HepG2 (cell line): ENCODE data around the gene GRB7. TPM values are rescaled to one million over a fixed set of nuclear protein-coding genes. Genes with fewer than 3 reads are reported as not detected.

Source experiments
- AKAP8 ChIP-seq: sonication (generic); formaldehyde crosslinking; IDR thresholded peaks from 2 replicates; pipeline ENCODE4 v1.5.1; 2020; ENCODE audit warnings: mild to moderate bottlenecking, missing genetic modification reagents
- CCAR2 ChIP-seq: fragments of 200-400 bp; formaldehyde crosslinking; optimal IDR thresholded peaks from 2 replicates; pipeline ENCODE3; 2018; ENCODE audit warnings: low read depth, mild to moderate bottlenecking, low read length, moderate library complexity
- ETV6 ChIP-seq: sonication (generic); formaldehyde crosslinking; conservative IDR thresholded peaks from 2 replicates; pipeline ENCODE4 v1.4.0; 2020; ENCODE audit warnings: missing genetic modification reagents
- FLYWCH1 ChIP-seq: sonication (generic); formaldehyde crosslinking; IDR thresholded peaks from 2 replicates; pipeline ENCODE4 v1.8.1; 2023; ENCODE audit warnings: mild to moderate bottlenecking, missing genetic modification reagents
- GABPB1 ChIP-seq: IDR thresholded peaks from 2 replicates; pipeline ENCODE4 v1.6.1; 2016; ENCODE audit warnings: mild to moderate bottlenecking, missing genetic modification reagents, moderate library complexity, missing compliant biosample characterization
- GLI4 ChIP-seq: sonication (generic); formaldehyde crosslinking; IDR thresholded peaks from 2 replicates; pipeline ENCODE4 v1.5.1; 2020; ENCODE audit warnings: missing genetic modification reagents, mild to moderate bottlenecking, moderate library complexity, borderline replicate concordance
- HINFP ChIP-seq: sonication (generic); formaldehyde crosslinking; IDR thresholded peaks from 2 replicates; pipeline ENCODE4 v1.4.0; 2020; ENCODE audit warnings: low read depth, mild to moderate bottlenecking, missing genetic modification reagents
- LCORL ChIP-seq, 2 experiments: fragments of 450-650 bp in 1 of 2; sonication (generic) in 1 of 2; formaldehyde crosslinking in 1 of 2; IDR thresholded peaks; 2 replicates each; pipeline versions ENCODE4 v1.5.0 to v1.6.1; 2017 to 2020; ENCODE audit warnings: antibody characterized with exemption in 1 of 2, missing genetic modification reagents in 1 of 2
- MYPOP ChIP-seq: sonication (generic); formaldehyde crosslinking; IDR thresholded peaks from 2 replicates; pipeline ENCODE4 v1.8.1; 2023; ENCODE audit warnings: mild to moderate bottlenecking, moderate library complexity, missing genetic modification reagents
- PAWR ChIP-seq: sonication (generic); formaldehyde crosslinking; IDR thresholded peaks from 2 replicates; pipeline ENCODE4 v1.4.0; 2020; ENCODE audit warnings: missing genetic modification reagents, mild to moderate bottlenecking, borderline replicate concordance
- RNF219 ChIP-seq: sonication (generic); formaldehyde crosslinking; IDR thresholded peaks from 2 replicates; pipeline ENCODE4 v1.5.0; 2020; ENCODE audit warnings: mild to moderate bottlenecking, missing genetic modification reagents
- SNAI1 ChIP-seq: sonication (generic); formaldehyde crosslinking; IDR thresholded peaks from 2 replicates; pipeline ENCODE4 v1.5.0; 2020; ENCODE audit warnings: mild to moderate bottlenecking, missing genetic modification reagents, borderline replicate concordance
- ZBTB39 ChIP-seq: sonication (generic); formaldehyde crosslinking; IDR thresholded peaks from 2 replicates; pipeline ENCODE4 v1.5.0; 2020; ENCODE audit warnings: missing genetic modification reagents
- ZNF10 ChIP-seq: sonication (generic); formaldehyde crosslinking; IDR thresholded peaks from 2 replicates; pipeline ENCODE4 v1.4.0; 2020; ENCODE audit warnings: mild to moderate bottlenecking, low read depth, missing genetic modification reagents, borderline replicate concordance
- ZNF256 ChIP-seq: sonication (generic); formaldehyde crosslinking; conservative IDR thresholded peaks from 2 replicates; pipeline ENCODE4 v1.4.0; 2020; ENCODE audit warnings: missing genetic modification reagents
- ZNF33A ChIP-seq: sonication (generic); formaldehyde crosslinking; IDR thresholded peaks from 2 replicates; pipeline ENCODE4 v1.5.1; 2020; ENCODE audit warnings: missing genetic modification reagents, mild to moderate bottlenecking, moderate library complexity, borderline replicate concordance
- ZNF616 ChIP-seq: sonication (generic); formaldehyde crosslinking; IDR thresholded peaks from 2 replicates; pipeline ENCODE4 v1.5.0; 2020; ENCODE audit warnings: low read depth, mild to moderate bottlenecking, missing genetic modification reagents
- ZNF713 ChIP-seq: sonication (generic); formaldehyde crosslinking; IDR thresholded peaks from 2 replicates; pipeline ENCODE4 v1.4.0; 2020; ENCODE audit warnings: mild to moderate bottlenecking, missing genetic modification reagents
- ZNF850 ChIP-seq: sonication (generic); formaldehyde crosslinking; conservative IDR thresholded peaks from 2 replicates; pipeline ENCODE4 v1.9.0; 2021; ENCODE audit warnings: mild to moderate bottlenecking, missing genetic modification reagents
- polyA plus RNA-seq, 8 experiments: library from polyadenylated mRNA; depleted of rRNA in 3 of 8; stranded (reverse) in 7 of 8; unstranded in 1 of 8; fragments of >200 nt; fragmentation: Illumina TruSeq in 4 of 8; extraction: Trizol in 4 of 8; gene quantifications; 2 replicates each; pipeline versions ENCODE4 v1.2.1 to v1.2.3, GENCODE V29; 2011 to 2016; ENCODE audit warnings: low read depth in 4 of 8, missing spikeins in 1 of 8, mixed read lengths in 1 of 8; ENCODE audit not compliant: insufficient read depth in 1 of 8
- total RNA-seq, 5 experiments: library from RNA; depleted of rRNA; stranded (reverse); fragments of >200 nt; fragmentation: Illumina TruSeq; extraction: Trizol; gene quantifications; 2 replicates each; pipeline ENCODE4 v1.2.3, GENCODE V29; 2016; ENCODE audit warnings: low read depth in 1 of 5
- TF ChIP-seq, protein P1 (sequence below): sonication (generic); formaldehyde crosslinking; IDR thresholded peaks from 2 replicates; pipeline ENCODE4 v1.4.0; 2020; ENCODE audit warnings: mild to moderate bottlenecking, missing genetic modification reagents, borderline replicate concordance
- TF ChIP-seq, protein P2 (sequence below): sonication (generic); formaldehyde crosslinking; IDR thresholded peaks from 2 replicates; pipeline ENCODE4 v1.4.0; 2020; ENCODE audit warnings: mild to moderate bottlenecking, missing genetic modification reagents

Gene GRB7
- total and polyA plus RNA-seq, 2 of the 13 experiments (the other 11 are each of a cell fraction or from before 2014, with no cell fraction given), result 60.2 to 77.7 TPM

DNA sequence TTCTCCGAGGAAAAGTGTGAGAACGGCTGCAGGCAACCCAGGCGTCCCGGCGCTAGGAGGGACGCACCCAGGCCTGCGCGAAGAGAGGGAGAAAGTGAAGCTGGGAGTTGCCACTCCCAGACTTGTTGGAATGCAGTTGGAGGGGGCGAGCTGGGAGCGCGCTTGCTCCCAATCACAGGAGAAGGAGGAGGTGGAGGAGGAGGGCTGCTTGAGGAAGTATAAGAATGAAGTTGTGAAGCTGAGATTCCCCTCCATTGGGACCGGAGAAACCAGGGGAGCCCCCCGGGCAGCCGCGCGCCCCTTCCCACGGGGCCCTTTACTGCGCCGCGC lies 38.0 kb upstream of the GRB7 start, which contains the start of gene ERBB2 (continued):
- TF ChIP-seq MYPOP (CRISPR knock-in tag) (no peak), ZNF713 (CRISPR knock-in tag) (no peak), LCORL (IDR thresholded peaks at IDR 0.05) (no peak), LCORL (CRISPR knock-in tag; IDR thresholded peaks at IDR 0.05) (no peak), FLYWCH1 (CRISPR knock-in tag) (no peak), ZNF256 (CRISPR knock-in tag) (no peak), SNAI1 (no peak), GABPB1 (CRISPR knock-in tag) (no peak), ZNF33A (CRISPR knock-in tag) (no peak), CCAR2 (no peak), ETV6 (no peak; the same call in 1 of the 2 replicates), PAWR (CRISPR knock-in tag) (no peak), AKAP8 (CRISPR knock-in tag) (no peak), ZBTB39 (CRISPR knock-in tag) (no peak), ZNF616 (CRISPR knock-in tag) (no peak), RNF219 (CRISPR knock-in tag) (no peak), HINFP (no peak), GLI4 (CRISPR knock-in tag) (no peak), ZNF850 (no peak), ZNF10 (CRISPR knock-in tag) (no peak)
- TF ChIP-seq, protein P1, sequence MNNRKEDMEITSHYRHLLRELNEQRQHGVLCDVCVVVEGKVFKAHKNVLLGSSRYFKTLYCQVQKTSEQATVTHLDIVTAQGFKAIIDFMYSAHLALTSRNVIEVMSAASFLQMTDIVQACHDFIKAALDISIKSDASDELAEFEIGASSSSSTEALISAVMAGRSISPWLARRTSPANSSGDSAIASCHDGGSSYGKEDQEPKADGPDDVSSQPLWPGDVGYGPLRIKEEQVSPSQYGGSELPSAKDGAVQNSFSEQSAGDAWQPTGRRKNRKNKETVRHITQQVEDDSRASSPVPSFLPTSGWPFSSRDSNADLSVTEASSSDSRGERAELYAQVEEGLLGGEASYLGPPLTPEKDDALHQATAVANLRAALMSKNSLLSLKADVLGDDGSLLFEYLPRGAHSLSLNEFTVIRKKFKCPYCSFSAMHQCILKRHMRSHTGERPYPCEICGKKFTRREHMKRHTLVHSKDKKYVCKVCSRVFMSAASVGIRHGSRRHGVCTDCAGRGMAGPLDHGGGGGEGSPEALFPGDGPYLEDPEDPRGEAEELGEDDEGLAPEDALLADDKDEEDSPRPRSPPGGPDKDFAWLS (CRISPR knock-in tag), result no peak
- TF ChIP-seq, protein P2, sequence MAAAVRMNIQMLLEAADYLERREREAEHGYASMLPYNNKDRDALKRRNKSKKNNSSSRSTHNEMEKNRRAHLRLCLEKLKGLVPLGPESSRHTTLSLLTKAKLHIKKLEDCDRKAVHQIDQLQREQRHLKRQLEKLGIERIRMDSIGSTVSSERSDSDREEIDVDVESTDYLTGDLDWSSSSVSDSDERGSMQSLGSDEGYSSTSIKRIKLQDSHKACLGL (CRISPR knock-in tag), result no peak
